Lung (tissue), 12 donors: ENCODE results near the gene AKAP11. TPM values are rescaled to one million over a fixed set of nuclear protein-coding genes. Genes with fewer than 3 reads are reported as not detected.
A peak's percentile ranks its signal among the peaks of the same experiment; 100 is the strongest.

ENCODE experiments used
- ATAC-seq: fragments of 200-7000 bp; cut with Tn5 transposase; one replicate; pipeline ENCODE4 v1.9.1; 2020; ENCODE audit warnings: moderate number of reproducible peaks; ENCODE audit not compliant: insufficient read depth, low FRiP score
- DNase-seq, 3 donors: peaks; one replicate each; pipeline ENCODE4 v3.0.0-alpha.2; 2013 to 2017
- H3K27ac ChIP-seq, 2 donors: one replicate each; pipeline ENCODE4 v1.5.1; 2013; ENCODE audit warnings: mild to moderate bottlenecking in 2 of 2, moderate library complexity in 2 of 2, control low read depth in 1 of 2, inconsistent platforms in 1 of 2, low read depth in 1 of 2, low read length in 1 of 2
- H3K27me3 ChIP-seq, 3 donors: one replicate each; pipeline ENCODE4 v1.5.1; 2013; ENCODE audit warnings: low read length in 2 of 3; ENCODE audit not compliant: control insufficient read depth in 3 of 3, insufficient read depth in 3 of 3
- H3K36me3 ChIP-seq, 4 donors: one replicate each; pipeline ENCODE4 v1.5.1; 2013; ENCODE audit warnings: low read length in 4 of 4, mild to moderate bottlenecking in 1 of 4, moderate library complexity in 1 of 4; ENCODE audit not compliant: control insufficient read depth in 4 of 4, insufficient read depth in 4 of 4
- H3K4me1 ChIP-seq, 5 donors: one replicate each; pipeline ENCODE4 v1.5.1; 2013; ENCODE audit warnings: low read length in 5 of 5, mild to moderate bottlenecking in 2 of 5, moderate library complexity in 1 of 5; ENCODE audit not compliant: control insufficient read depth in 5 of 5, insufficient read depth in 5 of 5
- H3K4me3 ChIP-seq: one replicate; pipeline ENCODE4 v1.5.1; 2013; ENCODE audit warnings: mild to moderate bottlenecking, control low read depth, moderate library complexity
- H3K9ac ChIP-seq, 2 donors: one replicate each; pipeline ENCODE4 v1.5.1; 2013; ENCODE audit warnings: low read length in 2 of 2, control low read depth in 1 of 2; ENCODE audit not compliant: insufficient read depth in 1 of 2
- H3K9me3 ChIP-seq, 4 donors: one replicate each; pipeline ENCODE4 v1.5.1; 2013; ENCODE audit warnings: low read length in 3 of 4, mild to moderate bottlenecking in 1 of 4, moderate library complexity in 1 of 4; ENCODE audit not compliant: control insufficient read depth in 4 of 4, insufficient read depth in 3 of 4
- WGBS, 2 donors: extraction: QIAGEN DNeasy Blood & Tissue Kit; methylation state at CpG; one replicate each; pipeline ENCODE4 v1.1.7; 2013; 5-methylcytosine and 5-hydroxymethylcytosine counted together
- polyA plus RNA-seq, 2 donors: library from polyadenylated mRNA; stranded (reverse); fragments of 200-250 nt; gene quantifications; one replicate each; pipeline ENCODE4 v1.2.1, GENCODE V29; 2013
- total RNA-seq, 2 donors: library from RNA; depleted of rRNA in 1 of 2; stranded (reverse); fragments of >200 nt in 1 of 2; gene quantifications; one replicate each; pipeline ENCODE4 v1.2.1, GENCODE V29; 2014 to 2021
- TF ChIP-seq, protein P1 (sequence below): IDR thresholded peaks from 2 replicates; pipeline ENCODE4 v1.5.1; 2012; ENCODE audit warnings: mild to moderate bottlenecking; ENCODE audit errors: control extremely low read depth, extremely low read depth
- donor health status: control.
- donor health status: control.
- donor health status: Bipolar disorder and iron deficiency.
- donor health status: healthy.
- donor health status: DM: yes; HTN: yes; CAD: no.

The AKAP11 gene
- total and polyA plus RNA-seq, 4 donors = 6.8 to 60.1 (median 16.0) TPM

DNA sequence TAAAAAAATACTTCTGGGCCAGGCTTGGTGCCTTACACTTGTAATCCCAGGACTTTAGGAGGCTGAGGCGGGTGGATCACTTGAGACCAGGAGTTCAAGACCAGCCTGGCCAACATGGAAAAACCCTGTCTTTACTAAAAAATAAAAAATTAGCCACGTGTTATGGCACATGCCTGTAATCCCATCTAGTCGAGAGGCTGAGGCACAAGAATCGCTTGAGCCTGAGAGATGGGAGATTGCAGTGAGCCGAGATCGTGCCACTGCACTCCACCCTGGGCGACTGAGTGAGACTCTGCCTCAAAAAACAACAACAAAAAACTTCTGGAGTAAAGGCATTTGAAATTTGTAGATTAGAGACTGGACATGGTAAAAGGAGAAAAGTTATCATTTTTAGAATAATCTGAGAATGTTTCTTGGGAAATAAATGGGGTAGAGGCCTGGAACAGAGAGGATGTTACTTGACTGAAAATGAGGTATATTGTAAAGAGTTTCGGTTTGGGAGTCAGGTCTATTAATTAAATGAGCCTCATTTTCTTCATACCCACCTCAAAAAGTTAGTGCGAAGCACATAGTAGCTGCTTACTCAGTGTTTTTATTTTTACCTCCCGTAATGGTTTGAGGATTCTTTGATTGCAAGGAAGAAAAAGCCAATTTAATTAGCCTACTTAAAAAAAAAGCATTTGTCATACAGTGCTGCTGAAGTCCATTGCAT, 2.6 kb downstream of the AKAP11 start:
- H3K36me3 ChIP-seq = no peaks in the 10 kb centered on the region
- no peak for ATAC-seq
- no peaks in the 10 kb centered on the region for H3K27me3 ChIP-seq
- TF ChIP-seq, protein P1, sequence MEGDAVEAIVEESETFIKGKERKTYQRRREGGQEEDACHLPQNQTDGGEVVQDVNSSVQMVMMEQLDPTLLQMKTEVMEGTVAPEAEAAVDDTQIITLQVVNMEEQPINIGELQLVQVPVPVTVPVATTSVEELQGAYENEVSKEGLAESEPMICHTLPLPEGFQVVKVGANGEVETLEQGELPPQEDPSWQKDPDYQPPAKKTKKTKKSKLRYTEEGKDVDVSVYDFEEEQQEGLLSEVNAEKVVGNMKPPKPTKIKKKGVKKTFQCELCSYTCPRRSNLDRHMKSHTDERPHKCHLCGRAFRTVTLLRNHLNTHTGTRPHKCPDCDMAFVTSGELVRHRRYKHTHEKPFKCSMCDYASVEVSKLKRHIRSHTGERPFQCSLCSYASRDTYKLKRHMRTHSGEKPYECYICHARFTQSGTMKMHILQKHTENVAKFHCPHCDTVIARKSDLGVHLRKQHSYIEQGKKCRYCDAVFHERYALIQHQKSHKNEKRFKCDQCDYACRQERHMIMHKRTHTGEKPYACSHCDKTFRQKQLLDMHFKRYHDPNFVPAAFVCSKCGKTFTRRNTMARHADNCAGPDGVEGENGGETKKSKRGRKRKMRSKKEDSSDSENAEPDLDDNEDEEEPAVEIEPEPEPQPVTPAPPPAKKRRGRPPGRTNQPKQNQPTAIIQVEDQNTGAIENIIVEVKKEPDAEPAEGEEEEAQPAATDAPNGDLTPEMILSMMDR = no peak
- H3K4me3 ChIP-seq = no peak overlapping the region
- no peaks in the 10 kb centered on the region for H3K9me3 ChIP-seq
- H3K9ac ChIP-seq = no peak overlapping the region
- no peak overlapping the region for H3K27ac ChIP-seq
- peaks cover 0 to 27% (median 6%) of the 10 kb centered on the region in 5 donors for H3K4me1 ChIP-seq
- WGBS, 2 donors = 85 to 96% methylated on average over 10 of the region's 10 CpGs
- no peak for DNase-seq

DNA sequence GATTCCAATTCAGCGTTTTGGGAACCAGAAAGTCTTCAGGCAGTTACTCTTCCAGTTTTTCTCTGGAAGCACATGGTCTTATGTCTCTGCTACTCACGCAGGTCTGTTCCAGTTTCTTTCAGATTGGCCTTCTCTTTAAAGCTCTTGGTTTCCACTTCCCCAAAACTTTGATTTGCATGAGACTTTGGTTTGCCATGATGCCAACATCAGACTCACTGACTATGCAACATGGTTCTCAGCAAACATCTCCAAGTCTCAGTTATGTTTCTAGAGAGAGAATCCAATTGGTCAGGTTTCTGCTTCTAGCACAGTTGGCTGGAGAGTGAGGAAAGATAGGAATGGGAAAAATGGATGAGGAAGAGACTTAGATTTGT, 3.1 kb downstream of the AKAP11 start:
- 49 to 73% methylated on average over 2 of the region's 2 CpGs for WGBS, 2 donors
- Histone ChIP-seq H3K9ac (peak overlapping the region in 1 of 2 donors; percentile 17), H3K36me3 (no peaks in the 10 kb centered on the region), H3K4me3 (no peak overlapping the region), H3K9me3 (no peaks in the 10 kb centered on the region), H3K27ac (no peak overlapping the region), H3K27me3 (no peaks in the 10 kb centered on the region), H3K4me1 (peaks cover 0 to 27% (median 6%) of the 10 kb centered on the region in 5 donors)
- TF ChIP-seq, protein P1 = no peak
- no peak for ATAC-seq
- peak in 1 of 3 donors; percentile 21 for DNase-seq

DNA sequence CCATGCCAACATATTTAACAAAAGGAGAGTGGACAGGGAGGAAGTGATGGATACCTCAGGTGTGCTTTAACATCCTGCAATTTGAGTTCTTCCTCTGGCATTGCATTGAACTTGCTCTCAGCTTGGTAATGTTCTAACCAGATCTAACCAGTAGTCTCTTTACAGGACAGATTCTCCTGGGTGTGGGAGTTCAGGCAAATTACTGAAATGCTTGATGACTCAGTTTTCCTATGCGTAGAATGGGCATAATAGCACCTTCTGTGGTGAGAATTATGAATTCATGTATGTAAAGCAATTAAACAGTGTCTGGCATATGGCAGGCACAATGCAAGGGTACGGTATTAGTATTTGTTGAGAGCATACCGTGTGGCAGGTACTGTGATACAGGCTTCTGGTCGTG, 3.6 kb downstream of the AKAP11 start:
- H3K9ac ChIP-seq = peak overlapping the region in 1 of 2 donors; percentile 17
- TF ChIP-seq, protein P1 = no peak
- no peak overlapping the region for H3K4me3 ChIP-seq
- ATAC-seq = no peak
- H3K27ac ChIP-seq = no peak overlapping the region
- H3K36me3 ChIP-seq = no peaks in the 10 kb centered on the region
- 91 to 95% methylated on average over 4 of the region's 4 CpGs for WGBS, 2 donors
- no peaks in the 10 kb centered on the region for H3K27me3 ChIP-seq
- H3K9me3 ChIP-seq = no peaks in the 10 kb centered on the region
- no peak for DNase-seq
- peaks cover 0 to 30% (median 7%) of the 10 kb centered on the region in 5 donors for H3K4me1 ChIP-seq

DNA sequence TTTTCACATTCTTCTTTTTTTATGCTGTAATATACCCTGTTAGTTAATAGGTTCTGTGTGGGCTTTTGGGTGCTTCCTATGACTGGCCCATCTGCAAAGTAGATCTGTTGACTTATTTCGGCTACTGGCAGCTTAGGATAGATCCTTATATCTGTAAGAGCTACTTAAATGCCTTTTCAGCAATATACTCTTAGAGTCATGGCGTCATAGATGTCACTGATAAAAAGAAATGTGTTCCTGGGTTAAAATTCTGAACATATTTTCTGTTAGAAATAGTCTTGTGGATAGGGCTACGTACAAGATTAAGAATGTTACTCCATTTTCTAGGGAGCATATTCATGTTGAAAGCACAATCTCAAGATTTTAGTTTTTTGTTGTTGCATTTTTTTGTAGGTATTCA, 4.7 kb downstream of the AKAP11 start:
- no peaks in the 10 kb centered on the region for H3K36me3 ChIP-seq
- ATAC-seq (no peak), DNase-seq (no peak)
- H3K9me3 ChIP-seq = no peaks in the 10 kb centered on the region
- H3K27me3 ChIP-seq = no peaks in the 10 kb centered on the region
- H3K4me1 ChIP-seq = peaks cover 0 to 33% (median 9%) of the 10 kb centered on the region in 5 donors
- TF ChIP-seq, protein P1 = no peak
- no peak overlapping the region for H3K27ac ChIP-seq
- WGBS, 2 donors = 67 to 86% methylated on average over 3 of the region's 3 CpGs
- no peak overlapping the region for H3K4me3 ChIP-seq
- H3K9ac ChIP-seq = no peak overlapping the region
